ENCODE data around the gene FHDC1.
A peak's percentile ranks its signal among the peaks of the same experiment; 100 is the strongest.

FHDC1 gene

DNA sequence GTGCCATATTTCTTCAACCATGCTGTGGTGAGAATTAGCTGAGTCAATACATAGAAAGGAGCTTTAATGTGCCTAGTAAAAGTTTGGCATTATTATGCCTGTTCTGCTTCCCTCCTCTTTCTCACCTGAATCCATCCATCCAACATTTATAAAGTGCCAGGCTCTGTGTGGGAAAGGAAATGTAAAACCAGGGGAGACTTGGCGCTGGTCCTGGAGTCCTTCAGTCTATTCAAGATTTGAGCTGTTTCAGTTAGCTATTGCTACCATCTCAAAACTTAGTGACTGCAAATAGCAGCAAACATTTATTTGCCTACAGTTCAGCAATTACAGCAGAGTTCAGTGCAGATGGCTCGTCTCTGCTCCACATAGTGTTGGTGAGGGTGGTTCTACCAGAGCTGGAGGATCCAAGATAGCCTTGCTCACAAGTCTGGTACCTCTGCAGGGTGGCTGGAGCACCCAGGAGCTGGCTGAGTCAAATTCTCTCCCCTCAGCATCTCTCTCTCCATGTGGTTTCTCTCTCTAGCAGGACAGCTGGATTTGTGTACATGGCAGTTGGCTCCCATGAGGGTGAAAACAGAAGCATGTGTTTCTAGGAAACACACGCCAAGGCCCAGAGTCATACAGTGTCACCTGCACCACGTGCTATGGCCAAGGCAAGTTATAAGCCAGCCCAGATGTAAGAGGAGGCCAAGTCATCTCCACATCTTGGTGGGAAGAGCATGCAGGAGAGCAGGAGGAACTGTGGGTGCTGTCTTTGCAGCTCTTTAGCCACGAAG is 77.3 kb downstream of the FHDC1 start:
- no peak for DNase-seq

DNA sequence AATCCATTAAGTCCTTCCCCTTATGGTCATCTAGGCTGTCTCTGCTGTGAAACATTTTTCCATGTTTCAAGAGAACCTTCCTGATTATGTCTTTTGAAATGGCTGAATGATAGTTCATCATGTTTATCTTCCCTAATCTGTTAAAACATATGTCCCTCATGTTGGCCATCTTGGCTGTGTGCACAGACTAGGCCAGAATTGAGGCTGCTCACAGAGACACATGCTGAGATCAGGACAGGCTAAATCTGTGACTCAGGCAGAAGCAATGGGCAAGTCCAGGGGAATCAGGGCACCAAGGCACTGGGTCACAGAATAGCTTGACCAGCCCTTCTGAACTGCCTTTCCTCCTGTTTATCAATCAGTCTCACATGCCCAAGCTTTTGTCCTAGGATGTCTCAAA is 78.3 kb downstream of the FHDC1 start:
- no peak for DNase-seq

DNA sequence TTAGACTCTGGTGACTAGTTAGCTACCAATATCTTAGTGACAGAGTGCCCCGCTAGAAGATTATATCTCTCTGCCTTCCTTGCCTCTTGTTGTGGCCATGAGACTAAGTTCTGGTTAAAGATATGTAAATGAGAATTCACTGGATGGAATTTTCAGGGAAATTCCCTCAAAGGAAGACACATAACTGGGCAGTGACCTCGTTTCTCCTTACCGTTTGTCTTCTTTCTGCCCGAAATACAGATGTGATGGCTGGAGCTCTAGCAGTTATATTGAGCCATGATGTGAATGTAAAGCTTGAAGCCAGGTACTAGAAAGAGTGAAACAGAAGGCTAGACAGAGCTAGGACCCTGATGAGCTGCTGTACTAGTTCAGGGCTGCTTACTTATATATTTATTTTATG is 80.5 kb downstream of the FHDC1 start:
- DNase-seq, result no peak

- no peak for DNase-seq
These were observed 81.9 kb downstream of the FHDC1 start for GRCh38 chr4:153018031-153018430.

DNA sequence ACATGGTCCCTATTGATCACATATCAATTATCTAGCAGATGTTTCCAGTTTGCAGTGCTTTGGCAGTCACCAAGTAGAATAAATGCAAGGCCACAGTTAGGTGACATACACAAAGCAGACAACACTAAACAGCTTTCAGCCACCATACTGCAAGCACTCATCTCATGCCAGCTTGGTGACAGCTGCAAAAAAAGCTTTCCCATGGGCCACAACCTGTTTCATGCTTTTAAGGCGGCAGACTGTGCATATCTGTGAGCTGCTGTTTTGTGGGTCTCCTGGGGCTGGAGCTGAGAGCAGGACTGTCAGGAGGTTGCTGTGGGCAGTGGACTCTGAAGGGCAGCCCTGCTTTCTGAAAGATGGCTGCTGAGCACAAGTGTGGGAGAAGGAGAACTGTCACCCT is 82.6 kb downstream of the FHDC1 start:
- DNase-seq, result no peak

GRCh38 chr4:153019906-153020305 is 83.8 kb downstream of the FHDC1 start:
- no peak for DNase-seq

- no peak for DNase-seq
These were observed 84.3 kb downstream of the FHDC1 start for GRCh38 chr4:153020457-153020856.

GRCh38 chr4:153021276-153021675 is 85.2 kb downstream of the FHDC1 start:
- no peak for DNase-seq

- peak; percentile 84 for DNase-seq
These were observed 86.2 kb downstream of the FHDC1 start for GRCh38 chr4:153022241-153022715.

DNA sequence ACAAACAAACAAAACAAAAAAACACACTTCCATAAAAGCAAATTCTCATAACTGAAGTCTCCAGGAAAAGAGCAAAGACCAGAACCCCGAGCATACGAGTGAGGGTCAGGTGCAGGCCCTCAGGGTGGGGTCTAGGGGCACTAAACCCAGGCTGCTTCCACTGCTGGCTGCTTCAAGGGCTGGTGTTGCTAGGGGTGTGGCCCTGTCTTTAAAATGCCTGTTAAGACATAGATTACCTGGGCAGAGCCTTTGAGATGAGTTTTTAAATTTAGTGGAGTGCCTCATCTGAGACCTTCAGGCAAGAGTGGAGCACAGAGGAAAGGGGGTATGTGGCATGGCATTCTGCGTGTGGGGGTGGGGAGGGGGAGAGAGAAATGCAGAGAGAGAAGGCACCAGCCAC is 87.0 kb downstream of the FHDC1 start:
- no peak for DNase-seq

DNA sequence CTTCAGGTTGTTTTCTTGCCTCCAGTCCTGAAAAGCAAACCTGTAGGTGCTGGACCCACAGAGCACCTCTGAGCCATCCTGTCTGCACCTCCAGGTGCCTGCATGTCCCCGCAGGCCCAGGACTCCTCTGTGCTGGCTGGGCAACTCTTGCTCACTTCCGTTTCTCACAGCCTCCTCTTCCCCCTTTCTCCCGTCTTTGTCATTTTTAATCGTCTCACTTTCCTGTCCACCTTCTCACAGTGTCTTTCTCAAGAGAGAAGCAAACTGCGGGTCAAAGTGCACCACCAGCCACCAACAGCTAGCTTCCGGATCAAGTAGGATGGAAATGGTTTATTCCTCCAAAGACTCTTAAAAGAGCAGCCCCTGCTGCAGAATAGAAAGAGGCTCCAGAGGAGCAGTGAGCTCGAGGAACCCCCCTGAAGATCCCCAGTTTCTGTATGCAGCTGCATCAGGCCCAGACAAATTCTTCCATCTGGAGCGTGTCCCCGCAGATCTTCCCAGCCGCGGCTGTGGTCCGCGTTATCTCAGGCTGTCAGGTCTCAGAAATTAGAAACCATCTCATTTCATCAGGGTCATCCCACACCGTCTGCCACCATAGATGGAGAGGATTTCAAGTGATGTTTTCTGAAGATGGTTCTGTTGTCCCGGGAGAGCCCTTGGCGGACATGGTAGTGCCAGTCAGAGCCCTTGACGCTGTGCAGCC is 87.7 kb downstream of the FHDC1 start:
- DNase-seq, result peak; percentile 5

DNA sequence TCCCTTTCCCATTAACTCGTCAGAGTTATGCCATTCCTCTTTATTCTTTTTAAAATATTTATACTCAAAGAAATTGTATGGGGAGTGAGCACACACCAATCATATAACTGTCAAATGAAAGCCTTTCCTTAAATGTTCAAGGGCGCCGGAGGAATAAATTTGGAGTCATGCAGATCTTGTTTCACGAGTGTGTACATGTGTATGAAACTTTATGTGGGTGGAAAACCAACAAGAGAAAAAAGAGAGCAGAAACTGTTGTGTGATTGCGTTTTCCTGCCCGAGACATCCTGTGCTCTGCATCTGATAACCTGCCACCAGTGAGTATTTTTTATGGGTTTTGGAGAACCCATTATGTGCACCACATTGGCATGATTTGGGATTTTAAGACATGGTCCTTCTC is 88.3 kb downstream of the FHDC1 start:
- no peak for DNase-seq

GRCh38 chr4:153025406-153025805 is 89.3 kb downstream of the FHDC1 start:
- no peak for DNase-seq

DNA sequence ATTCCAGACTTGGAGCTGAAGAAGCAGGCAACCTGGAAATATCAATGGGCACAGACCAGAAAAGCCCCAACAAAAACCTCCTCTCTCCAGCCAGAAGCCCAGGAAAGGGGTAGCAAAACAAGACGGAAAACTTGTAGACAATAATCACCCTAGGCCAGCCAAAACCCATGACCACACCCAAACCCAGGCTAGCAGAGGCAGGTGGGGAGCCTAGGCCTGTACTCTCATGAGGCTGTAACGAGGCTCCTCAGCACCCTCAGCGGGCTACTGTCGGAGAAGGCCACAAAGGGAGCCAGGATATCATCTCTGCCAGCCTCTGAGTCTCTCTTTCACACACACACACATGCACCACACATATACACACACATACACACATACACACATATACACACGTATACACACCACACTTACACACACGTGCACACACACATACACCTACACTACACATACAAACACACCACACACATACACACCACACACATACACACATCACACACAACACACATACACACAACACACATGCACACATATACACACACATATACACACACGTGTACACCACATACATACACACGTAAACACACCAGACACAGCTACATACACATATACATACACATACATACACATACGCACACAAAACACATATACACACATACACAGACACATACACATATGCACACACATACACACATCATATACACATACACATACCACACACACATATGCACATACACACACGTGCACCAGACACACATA is 90.6 kb downstream of the FHDC1 start:
- no peak for DNase-seq

- DNase-seq, result no peak
These were observed 91.7 kb downstream of the FHDC1 start for GRCh38 chr4:153027866-153028265.

- no peak for DNase-seq
These were observed 92.4 kb downstream of the FHDC1 start for GRCh38 chr4:153028535-153028934.

Measured in DMS153 (cell line).